HepG2 (cell line): ENCODE measurements around the gene PAIP2. TPM values are rescaled to one million over a fixed set of nuclear protein-coding genes. Genes with fewer than 3 reads are reported as not detected.
A peak's percentile ranks its signal among the peaks of the same experiment; 100 is the strongest.

Experiments used
- ARNTL ChIP-seq: sonication (generic); formaldehyde crosslinking; IDR thresholded peaks from 2 replicates; pipeline ENCODE4 v1.4.0; 2020; ENCODE audit warnings: mild to moderate bottlenecking, missing genetic modification reagents
- DMAP1 ChIP-seq: IDR thresholded peaks from 2 replicates; pipeline ENCODE4 v1.6.1; 2016
- ELF1 ChIP-seq: sonication (generic); formaldehyde crosslinking; IDR thresholded peaks from 2 replicates; pipeline ENCODE4 v1.4.0; 2020; ENCODE audit warnings: missing genetic modification reagents
- FOXJ3 ChIP-seq: sonication (generic); formaldehyde crosslinking; IDR thresholded peaks from 2 replicates; pipeline ENCODE4 v1.4.0; 2020; ENCODE audit warnings: missing genetic modification reagents, mild to moderate bottlenecking, borderline replicate concordance
- IKZF4 ChIP-seq: sonication (generic); formaldehyde crosslinking; IDR thresholded peaks from 2 replicates; pipeline ENCODE4 v1.5.1; 2020; ENCODE audit warnings: borderline replicate concordance, mild to moderate bottlenecking, low read depth, missing genetic modification reagents; ENCODE audit errors: not compliant biosample characterization
- IRF2 ChIP-seq: IDR thresholded peaks from 2 replicates; pipeline ENCODE4 v1.6.1; 2018; ENCODE audit warnings: missing genetic modification reagents, missing compliant biosample characterization
- KDM5A ChIP-seq: fragments of 200-600 bp; sonication (generic); IDR thresholded peaks from 2 replicates; pipeline ENCODE4 v1.7.0; 2018; ENCODE audit warnings: antibody characterized with exemption, mild to moderate bottlenecking, low read length, borderline replicate concordance
- NCOA2 ChIP-seq: sonication (generic); formaldehyde crosslinking; IDR thresholded peaks from 2 replicates; pipeline ENCODE4 v1.8.0; 2022; ENCODE audit warnings: inconsistent platforms
- NFIC ChIP-seq: IDR thresholded peaks from 2 replicates; pipeline ENCODE4 v1.6.1; 2012; ENCODE audit warnings: mild to moderate bottlenecking, low read length, inconsistent platforms
- NFKB2 ChIP-seq: sonication (generic); formaldehyde crosslinking; IDR thresholded peaks from 2 replicates; pipeline ENCODE4 v1.4.0; 2020; ENCODE audit warnings: missing genetic modification reagents, borderline replicate concordance
- RARG ChIP-seq: sonication (generic); formaldehyde crosslinking; IDR thresholded peaks from 2 replicates; pipeline ENCODE4 v1.4.0; 2020; ENCODE audit warnings: low read depth, mild to moderate bottlenecking, missing genetic modification reagents
- SIX4 ChIP-seq: sonication (generic); formaldehyde crosslinking; IDR thresholded peaks from 2 replicates; pipeline ENCODE4 v1.4.0; 2020; ENCODE audit warnings: missing genetic modification reagents
- TAF1 ChIP-seq: sonication (generic); formaldehyde crosslinking; IDR thresholded peaks from 2 replicates; pipeline ENCODE4 v1.4.0; 2020; ENCODE audit warnings: missing genetic modification reagents
- YEATS2 ChIP-seq: sonication (generic); formaldehyde crosslinking; IDR thresholded peaks from 2 replicates; pipeline ENCODE4 v1.4.0; 2020; ENCODE audit warnings: missing genetic modification reagents, borderline replicate concordance
- YEATS4 ChIP-seq: sonication (generic); formaldehyde crosslinking; IDR thresholded peaks from 2 replicates; pipeline ENCODE4 v1.4.0; 2020; ENCODE audit warnings: missing genetic modification reagents, borderline replicate concordance
- ZBTB20 ChIP-seq: sonication (generic); formaldehyde crosslinking; IDR thresholded peaks from 2 replicates; pipeline ENCODE4 v1.8.1; 2023; ENCODE audit warnings: missing genetic modification reagents, low read depth, mild to moderate bottlenecking, borderline replicate concordance
- ZFX ChIP-seq: sonication (generic); formaldehyde crosslinking; IDR thresholded peaks from 2 replicates; pipeline ENCODE4 v1.4.0; 2020; ENCODE audit warnings: mild to moderate bottlenecking, low read depth, missing genetic modification reagents, moderate library complexity
- ZNF235 ChIP-seq: sonication (generic); formaldehyde crosslinking; IDR thresholded peaks from 2 replicates; pipeline ENCODE4 v1.8.1; 2023; ENCODE audit warnings: mild to moderate bottlenecking, missing genetic modification reagents, borderline replicate concordance
- ZNF383 ChIP-seq: sonication (generic); formaldehyde crosslinking; IDR thresholded peaks from 2 replicates; pipeline ENCODE4 v1.4.0; 2020; ENCODE audit warnings: missing genetic modification reagents, mild to moderate bottlenecking, borderline replicate concordance
- ZNF446 ChIP-seq: sonication (generic); formaldehyde crosslinking; IDR thresholded peaks from 2 replicates; pipeline ENCODE4 v1.5.0; 2020; ENCODE audit warnings: mild to moderate bottlenecking, missing genetic modification reagents
- ZNF891 ChIP-seq: sonication (generic); formaldehyde crosslinking; IDR thresholded peaks from 2 replicates; pipeline ENCODE4 v1.5.0; 2020; ENCODE audit warnings: mild to moderate bottlenecking, missing genetic modification reagents
- polyA plus RNA-seq, 8 experiments: library from polyadenylated mRNA; depleted of rRNA in 3 of 8; stranded (reverse) in 7 of 8; unstranded in 1 of 8; fragments of >200 nt; fragmentation: Illumina TruSeq in 4 of 8; extraction: Trizol in 4 of 8; gene quantifications; 2 replicates each; pipeline versions ENCODE4 v1.2.1 to v1.2.3, GENCODE V29; 2011 to 2016; ENCODE audit warnings: low read depth in 4 of 8, missing spikeins in 1 of 8, mixed read lengths in 1 of 8; ENCODE audit not compliant: insufficient read depth in 1 of 8
- total RNA-seq, 5 experiments: library from RNA; depleted of rRNA; stranded (reverse); fragments of >200 nt; fragmentation: Illumina TruSeq; extraction: Trizol; gene quantifications; 2 replicates each; pipeline ENCODE4 v1.2.3, GENCODE V29; 2016; ENCODE audit warnings: low read depth in 1 of 5
- TF ChIP-seq, protein P1 (sequence below): sonication (generic); formaldehyde crosslinking; IDR thresholded peaks from 2 replicates; pipeline ENCODE4 v1.8.1; 2023; ENCODE audit warnings: mild to moderate bottlenecking, missing genetic modification reagents
- TF ChIP-seq, protein P2 (sequence below): sonication (generic); formaldehyde crosslinking; IDR thresholded peaks from 2 replicates; pipeline ENCODE4 v1.4.0; 2020; ENCODE audit warnings: missing genetic modification reagents

PAIP2 gene
- total and polyA plus RNA-seq, 2 of the 13 experiments (the other 11 are each of a cell fraction or from before 2014, with no cell fraction given), result 61.5 to 76.3 TPM

DNA sequence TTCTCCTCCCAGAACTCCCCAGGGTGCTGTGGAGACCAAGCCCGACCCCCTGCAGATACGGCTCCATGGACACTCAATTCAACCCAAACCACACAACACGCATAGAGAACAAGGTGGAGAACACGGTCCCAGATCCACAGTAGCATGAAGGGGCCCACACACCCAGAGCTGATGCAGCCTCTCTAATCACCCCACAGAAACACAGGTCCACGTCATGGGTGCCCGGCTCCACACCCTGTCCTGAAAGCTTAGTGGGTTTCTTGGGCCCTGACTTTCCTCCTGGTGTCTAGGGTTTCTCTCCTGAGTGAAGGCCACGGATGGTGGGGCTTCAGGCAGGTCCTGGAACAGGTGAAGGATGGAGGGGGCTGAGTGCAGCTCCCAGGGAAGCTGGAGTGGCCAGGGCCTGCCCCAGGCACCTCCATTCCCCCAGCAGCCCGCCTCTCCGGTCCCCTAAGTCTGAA is 43.0 kb downstream of the PAIP2 start (continued):
- TF ChIP-seq NFKB2 (CRISPR knock-in tag), result peak; percentile 26; the same call in 1 of the 2 replicates
- TF ChIP-seq ZNF446, result no peak; the same call in 1 of the 2 replicates
- TF ChIP-seq ELF1 (CRISPR knock-in tag), result no peak
- TF ChIP-seq TAF1, result peak; percentile 10; the same call in 1 of the 2 replicates
- TF ChIP-seq NCOA2 (CRISPR knock-in tag), result 0 out of 2 replicates have a peak, but pooled peaks have one; percentile 5
- TF ChIP-seq ZNF891 (CRISPR knock-in tag), result no peak
- no peak for TF ChIP-seq ARNTL
- no peak for TF ChIP-seq IKZF4 (CRISPR knock-in tag)
- no peak for TF ChIP-seq RARG (CRISPR knock-in tag)
- TF ChIP-seq, protein P1, sequence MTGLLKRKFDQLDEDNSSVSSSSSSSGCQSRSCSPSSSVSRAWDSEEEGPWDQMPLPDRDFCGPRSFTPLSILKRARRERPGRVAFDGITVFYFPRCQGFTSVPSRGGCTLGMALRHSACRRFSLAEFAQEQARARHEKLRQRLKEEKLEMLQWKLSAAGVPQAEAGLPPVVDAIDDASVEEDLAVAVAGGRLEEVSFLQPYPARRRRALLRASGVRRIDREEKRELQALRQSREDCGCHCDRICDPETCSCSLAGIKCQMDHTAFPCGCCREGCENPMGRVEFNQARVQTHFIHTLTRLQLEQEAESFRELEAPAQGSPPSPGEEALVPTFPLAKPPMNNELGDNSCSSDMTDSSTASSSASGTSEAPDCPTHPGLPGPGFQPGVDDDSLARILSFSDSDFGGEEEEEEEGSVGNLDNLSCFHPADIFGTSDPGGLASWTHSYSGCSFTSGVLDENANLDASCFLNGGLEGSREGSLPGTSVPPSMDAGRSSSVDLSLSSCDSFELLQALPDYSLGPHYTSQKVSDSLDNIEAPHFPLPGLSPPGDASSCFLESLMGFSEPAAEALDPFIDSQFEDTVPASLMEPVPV, result 0 out of 2 replicates have a peak, but pooled peaks have one; percentile 19
- no peak for TF ChIP-seq FOXJ3 (CRISPR knock-in tag)
- peak; percentile 15; the same call in 1 of the 2 replicates for TF ChIP-seq DMAP1 (CRISPR knock-in tag)
- peak; percentile 56; the same call in 1 of the 2 replicates for TF ChIP-seq ZFX (CRISPR knock-in tag)
- TF ChIP-seq ZNF235 (CRISPR knock-in tag), result no peak
- peak; percentile 24; the same call in 1 of the 2 replicates for TF ChIP-seq YEATS4 (CRISPR knock-in tag)
- no peak for TF ChIP-seq ZNF383 (CRISPR knock-in tag)
- TF ChIP-seq SIX4 (CRISPR knock-in tag), result no peak
- TF ChIP-seq KDM5A, result no peak
- no peak for TF ChIP-seq ZBTB20 (CRISPR knock-in tag)
- TF ChIP-seq, protein P2, sequence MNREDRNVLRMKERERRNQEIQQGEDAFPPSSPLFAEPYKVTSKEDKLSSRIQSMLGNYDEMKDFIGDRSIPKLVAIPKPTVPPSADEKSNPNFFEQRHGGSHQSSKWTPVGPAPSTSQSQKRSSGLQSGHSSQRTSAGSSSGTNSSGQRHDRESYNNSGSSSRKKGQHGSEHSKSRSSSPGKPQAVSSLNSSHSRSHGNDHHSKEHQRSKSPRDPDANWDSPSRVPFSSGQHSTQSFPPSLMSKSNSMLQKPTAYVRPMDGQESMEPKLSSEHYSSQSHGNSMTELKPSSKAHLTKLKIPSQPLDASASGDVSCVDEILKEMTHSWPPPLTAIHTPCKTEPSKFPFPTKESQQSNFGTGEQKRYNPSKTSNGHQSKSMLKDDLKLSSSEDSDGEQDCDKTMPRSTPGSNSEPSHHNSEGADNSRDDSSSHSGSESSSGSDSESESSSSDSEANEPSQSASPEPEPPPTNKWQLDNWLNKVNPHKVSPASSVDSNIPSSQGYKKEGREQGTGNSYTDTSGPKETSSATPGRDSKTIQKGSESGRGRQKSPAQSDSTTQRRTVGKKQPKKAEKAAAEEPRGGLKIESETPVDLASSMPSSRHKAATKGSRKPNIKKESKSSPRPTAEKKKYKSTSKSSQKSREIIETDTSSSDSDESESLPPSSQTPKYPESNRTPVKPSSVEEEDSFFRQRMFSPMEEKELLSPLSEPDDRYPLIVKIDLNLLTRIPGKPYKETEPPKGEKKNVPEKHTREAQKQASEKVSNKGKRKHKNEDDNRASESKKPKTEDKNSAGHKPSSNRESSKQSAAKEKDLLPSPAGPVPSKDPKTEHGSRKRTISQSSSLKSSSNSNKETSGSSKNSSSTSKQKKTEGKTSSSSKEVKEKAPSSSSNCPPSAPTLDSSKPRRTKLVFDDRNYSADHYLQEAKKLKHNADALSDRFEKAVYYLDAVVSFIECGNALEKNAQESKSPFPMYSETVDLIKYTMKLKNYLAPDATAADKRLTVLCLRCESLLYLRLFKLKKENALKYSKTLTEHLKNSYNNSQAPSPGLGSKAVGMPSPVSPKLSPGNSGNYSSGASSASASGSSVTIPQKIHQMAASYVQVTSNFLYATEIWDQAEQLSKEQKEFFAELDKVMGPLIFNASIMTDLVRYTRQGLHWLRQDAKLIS, result no peak
- TF ChIP-seq IRF2 (CRISPR knock-in tag), result no peak
- no peak for TF ChIP-seq YEATS2 (CRISPR knock-in tag)
- no peak for TF ChIP-seq NFIC
